Esophagus muscularis mucosa (tissue), 4 donors: ENCODE measurements around the gene MZT2B. TPM values are rescaled to one million over a fixed set of nuclear protein-coding genes. Genes with fewer than 3 reads are reported as not detected.
A peak's percentile ranks its signal among the peaks of the same experiment; 100 is the strongest.
"Not testable (repeated sequence)": the region's sequence is repeated elsewhere in the genome, so short reads cannot be mapped to it uniquely, and the experiment has no call there.

Experiments used
- DNase-seq: peaks from one replicate; pipeline ENCODE4 v3.0.0-alpha.2; 2017; ENCODE audit errors: extremely low spot score
- H3K27ac ChIP-seq, 4 donors: fragments of 200-600 bp; sonication (generic); replicated peaks in 1 of 4; 1 replicate in 3 of 4; 2 replicates in 1 of 4; pipeline ENCODE4 v1.5.1; 2016 to 2019; ENCODE audit warnings: mild to moderate bottlenecking in 1 of 4
- H3K27me3 ChIP-seq, 4 donors: fragments of 200-600 bp; sonication (generic); one replicate each; pipeline versions ENCODE4 v1.5.1 to v1.6.0; 2016 to 2019
- H3K36me3 ChIP-seq, 4 donors: fragments of 200-600 bp; sonication (generic); one replicate each; pipeline ENCODE4 v1.5.1; 2016 to 2019
- H3K4me1 ChIP-seq, 4 donors: fragments of 200-600 bp; sonication (generic); one replicate each; pipeline ENCODE4 v1.5.1; 2016 to 2019
- H3K4me3 ChIP-seq, 4 donors: fragments of 200-600 bp; sonication (generic); 1 replicate in 2 of 4; 2 replicates in 2 of 4; pipeline ENCODE4 v1.5.1; 2016 to 2019; ENCODE audit warnings: mild to moderate bottlenecking in 4 of 4, moderate library complexity in 1 of 4
- H3K9me3 ChIP-seq, 4 donors: fragments of 200-600 bp; sonication (generic); 1 replicate in 3 of 4; 2 replicates in 1 of 4; pipeline ENCODE4 v1.5.1; 2016 to 2019
- EP300 ChIP-seq: sonication (generic); formaldehyde crosslinking; IDR thresholded peaks from one replicate; pipeline ENCODE4 v1.6.1; 2017; ENCODE audit warnings: antibody characterized with exemption
- POLR2A ChIP-seq: fragments of 450-650 bp; IDR thresholded peaks from one replicate; pipeline ENCODE4 v1.6.1; 2017; ENCODE audit warnings: antibody characterized with exemption, moderate library complexity, mild to moderate bottlenecking, low read depth
- POLR2AphosphoS5 ChIP-seq, 2 donors: sonication (generic); formaldehyde crosslinking; IDR thresholded peaks; one replicate each; pipeline ENCODE4 v1.6.1; 2017; ENCODE audit warnings: antibody characterized with exemption in 2 of 2
- WGBS: methylation state at CpG from one replicate; pipeline ENCODE4 v1.1.5; 2018; 5-methylcytosine and 5-hydroxymethylcytosine counted together
- intact Hi-C: fragments of 100-400 bp; cut with DNase I; formaldehyde crosslinking; loops from one replicate; pipeline ENCODE4 v1.15.1; 2023
- total RNA-seq, 4 donors: library from RNA; depleted of rRNA; stranded (reverse); fragments of >200 nt; gene quantifications; one replicate each; pipeline versions ENCODE4 v1.1.0 to v1.2.1, GENCODE V29; 2016
- TF ChIP-seq, protein P1 (sequence below), 3 experiments: fragments of 200-600 bp in 2 of 3; fragments of 450-650 bp in 1 of 3; sonication (generic) in 2 of 3; IDR thresholded peaks; one replicate each; pipeline ENCODE4 v1.5.1; 2017 to 2019; ENCODE audit warnings: antibody characterized with exemption in 3 of 3, mild to moderate bottlenecking in 2 of 3, moderate library complexity in 1 of 3

The MZT2B gene
- total RNA-seq, 4 donors from 2014 or later = 145 to 282 (median 196) TPM

DNA sequence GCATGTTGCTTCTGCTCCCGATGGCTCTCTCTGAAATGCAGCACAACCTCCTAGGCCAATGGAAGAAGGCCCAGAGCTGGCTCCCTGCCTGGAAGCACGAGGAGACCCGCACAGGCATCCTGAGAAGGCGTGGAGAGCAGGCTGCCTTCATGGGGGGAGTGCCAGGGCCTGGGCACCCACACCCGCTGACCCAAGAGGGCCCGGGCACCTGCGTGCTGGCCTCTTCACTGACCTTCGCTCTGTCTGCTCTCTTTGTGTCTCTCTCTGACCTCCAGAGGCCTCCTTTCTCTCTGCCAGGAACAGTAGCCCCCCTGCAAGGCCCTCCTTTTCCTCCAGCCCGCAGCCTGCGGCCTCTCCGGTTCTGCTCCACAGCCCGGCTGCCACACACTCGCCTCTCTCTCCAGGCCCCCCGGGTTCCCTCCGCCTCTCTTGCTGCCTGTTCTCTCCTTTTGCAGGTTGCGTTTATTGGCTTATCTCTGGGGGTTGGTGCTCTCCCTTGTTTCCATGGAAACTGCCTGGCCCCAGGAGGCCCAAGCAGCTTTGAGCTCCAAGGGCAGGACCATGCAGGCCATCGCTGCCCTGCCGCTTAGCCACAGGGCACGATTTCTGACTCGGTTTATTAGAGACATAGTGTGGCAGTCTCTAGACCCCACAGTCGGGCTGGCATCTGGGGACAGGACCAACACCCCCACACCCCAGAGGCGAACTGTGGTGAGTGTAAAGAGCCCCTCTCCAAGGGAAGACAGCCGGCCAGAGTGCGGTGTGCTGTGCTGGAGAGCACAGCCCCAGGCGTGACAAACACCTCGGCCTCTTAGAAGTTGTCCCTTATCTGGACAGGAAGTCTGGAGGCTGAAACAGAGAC is 1.7 kb downstream of the MZT2B start:
- Histone ChIP-seq H3K9me3 (no peaks in the 10 kb centered on the region), H3K36me3 (peaks cover 0 to 13% (median 4%) of the 10 kb centered on the region in 4 donors), H3K27me3 (no peaks in the 10 kb centered on the region), H3K4me3 (peak overlapping the region; percentile 69 to 96 (median 90)), H3K4me1 (peaks cover 24 to 40% (median 32%) of the 10 kb centered on the region in 4 donors), H3K27ac (peak overlapping the region; percentile 72 to 96 (median 94))
- TF ChIP-seq, protein P1, sequence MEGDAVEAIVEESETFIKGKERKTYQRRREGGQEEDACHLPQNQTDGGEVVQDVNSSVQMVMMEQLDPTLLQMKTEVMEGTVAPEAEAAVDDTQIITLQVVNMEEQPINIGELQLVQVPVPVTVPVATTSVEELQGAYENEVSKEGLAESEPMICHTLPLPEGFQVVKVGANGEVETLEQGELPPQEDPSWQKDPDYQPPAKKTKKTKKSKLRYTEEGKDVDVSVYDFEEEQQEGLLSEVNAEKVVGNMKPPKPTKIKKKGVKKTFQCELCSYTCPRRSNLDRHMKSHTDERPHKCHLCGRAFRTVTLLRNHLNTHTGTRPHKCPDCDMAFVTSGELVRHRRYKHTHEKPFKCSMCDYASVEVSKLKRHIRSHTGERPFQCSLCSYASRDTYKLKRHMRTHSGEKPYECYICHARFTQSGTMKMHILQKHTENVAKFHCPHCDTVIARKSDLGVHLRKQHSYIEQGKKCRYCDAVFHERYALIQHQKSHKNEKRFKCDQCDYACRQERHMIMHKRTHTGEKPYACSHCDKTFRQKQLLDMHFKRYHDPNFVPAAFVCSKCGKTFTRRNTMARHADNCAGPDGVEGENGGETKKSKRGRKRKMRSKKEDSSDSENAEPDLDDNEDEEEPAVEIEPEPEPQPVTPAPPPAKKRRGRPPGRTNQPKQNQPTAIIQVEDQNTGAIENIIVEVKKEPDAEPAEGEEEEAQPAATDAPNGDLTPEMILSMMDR (IDR thresholded peaks at IDR 0.05) = no peak
- no peak for TF ChIP-seq EP300
- TF ChIP-seq POLR2AphosphoS5 (IDR thresholded peaks at IDR 0.05) = no peak
- no peak for TF ChIP-seq POLR2A
- WGBS = 70% methylated on average over 24 of the region's 26 CpGs
- intact Hi-C loops = loop anchor here (2.0 kb wide), 1 partner anchor 149 kb away; no protein-coding TSS in a partner anchor
- no peak for DNase-seq

DNA sequence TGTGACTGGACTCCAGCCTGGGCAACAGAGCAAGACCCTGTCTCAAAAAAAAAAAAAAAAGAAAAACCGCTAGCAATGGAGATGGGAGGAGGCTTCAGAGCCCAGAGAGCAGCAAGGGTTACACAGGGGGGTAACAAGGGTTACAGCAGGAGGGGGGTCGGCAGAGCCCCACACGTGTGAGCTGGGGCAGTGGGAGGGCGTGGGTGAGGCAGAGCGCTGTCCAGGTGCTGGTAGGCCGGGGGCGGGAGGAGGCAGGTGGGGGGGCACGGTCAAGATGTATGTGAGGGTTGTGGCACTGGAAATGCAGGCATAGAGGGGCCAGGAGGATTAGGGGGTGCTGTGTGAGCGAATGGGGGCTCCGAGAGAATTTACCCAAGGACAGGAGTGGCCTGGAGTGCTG is 3.4 kb downstream of the MZT2B start:
- no peak for TF ChIP-seq POLR2A
- TF ChIP-seq EP300 = no peak
- DNase-seq = no peak
- Histone ChIP-seq H3K4me3 (no peak overlapping the region), H3K27ac (no peak overlapping the region), H3K4me1 (peaks cover 15 to 25% (median 21%) of the 10 kb centered on the region in 4 donors), H3K9me3 (no peaks in the 10 kb centered on the region), H3K36me3 (peaks cover 0 to 19% (median 4%) of the 10 kb centered on the region in 4 donors), H3K27me3 (no peaks in the 10 kb centered on the region)
- 75% methylated on average over 10 of the region's 10 CpGs for WGBS
- intact Hi-C loops = no loop called here

GRCh38 chr2:130185896-130186295 is 3.8 kb downstream of the MZT2B start:
- H3K36me3 ChIP-seq = peaks cover 0 to 21% (median 6%) of the 10 kb centered on the region in 4 donors
- TF ChIP-seq, protein P1 (IDR thresholded peaks at IDR 0.05) = no peak
- no peak for TF ChIP-seq EP300
- no peak for TF ChIP-seq POLR2AphosphoS5 (IDR thresholded peaks at IDR 0.05)
- no peak for DNase-seq
- 100% methylated on average over 2 of the region's 4 CpGs for WGBS
- no peaks in the 10 kb centered on the region for H3K9me3 ChIP-seq
- peaks cover 12 to 20% (median 17%) of the 10 kb centered on the region in 4 donors for H3K4me1 ChIP-seq
- H3K27ac ChIP-seq = no peak overlapping the region
- H3K27me3 ChIP-seq = no peaks in the 10 kb centered on the region
- intact Hi-C loops = no loop called here
- H3K4me3 ChIP-seq = no peak overlapping the region

GRCh38 chr2:130186391-130186790 is 4.3 kb downstream of the MZT2B start:
- H3K4me3 ChIP-seq = no peak overlapping the region
- intact Hi-C loops = no loop called here
- no peak for TF ChIP-seq EP300
- TF ChIP-seq, protein P1 (IDR thresholded peaks at IDR 0.05) = no peak
- TF ChIP-seq POLR2AphosphoS5 (IDR thresholded peaks at IDR 0.05) = no peak
- no peak for TF ChIP-seq POLR2A
- no peak overlapping the region for H3K27ac ChIP-seq
- 84% methylated on average over 5 of the region's 5 CpGs for WGBS
- H3K9me3 ChIP-seq = no peaks in the 10 kb centered on the region
- peaks cover 0 to 26% (median 11%) of the 10 kb centered on the region in 4 donors for H3K36me3 ChIP-seq
- no peaks in the 10 kb centered on the region for H3K27me3 ChIP-seq
- H3K4me1 ChIP-seq = peaks cover 12 to 19% (median 15%) of the 10 kb centered on the region in 4 donors
- DNase-seq = no peak

DNA sequence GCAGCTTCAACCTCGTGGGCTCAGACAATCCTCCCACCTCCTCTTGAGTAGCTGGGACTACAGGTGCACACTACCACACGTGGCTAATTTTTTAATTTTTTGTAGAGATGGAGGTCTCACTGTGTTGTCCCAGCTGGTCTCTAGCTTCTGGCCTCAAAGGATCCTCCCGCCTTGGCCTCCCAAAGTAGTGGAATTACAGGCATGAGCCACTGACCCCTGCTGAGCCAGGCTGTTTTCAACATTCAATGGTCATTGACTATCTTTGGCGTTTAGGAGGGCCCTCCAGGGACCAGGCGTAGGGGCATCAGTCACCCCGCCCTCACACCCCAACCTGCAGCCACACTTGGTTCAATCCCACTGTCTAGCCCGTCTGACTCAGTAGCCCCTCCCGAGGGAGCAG is 5.2 kb downstream of the MZT2B start:
- H3K36me3 ChIP-seq = peaks cover 0 to 32% (median 14%) of the 10 kb centered on the region in 4 donors
- intact Hi-C loops = no loop called here
- 79% methylated on average over 4 of the region's 8 CpGs for WGBS
- no peaks in the 10 kb centered on the region for H3K9me3 ChIP-seq
- no peak overlapping the region for H3K4me3 ChIP-seq
- no peaks in the 10 kb centered on the region for H3K27me3 ChIP-seq
- no peak overlapping the region for H3K27ac ChIP-seq
- no peak for DNase-seq
- peaks cover 12 to 19% (median 15%) of the 10 kb centered on the region in 4 donors for H3K4me1 ChIP-seq
- TF ChIP-seq POLR2A (no peak), EP300 (no peak), POLR2AphosphoS5 (IDR thresholded peaks at IDR 0.05) (no peak)
- TF ChIP-seq, protein P1 (IDR thresholded peaks at IDR 0.05) = no peak

- 88% methylated on average over 14 of the region's 17 CpGs for WGBS
- DNase-seq, intact Hi-C loops, H3K27ac ChIP-seq, H3K4me3 ChIP-seq, H3K9me3 ChIP-seq, H3K27me3 ChIP-seq: not testable (repeated sequence)
- peaks cover 0 to 32% (median 14%) of the 10 kb centered on the region in 4 donors for H3K36me3 ChIP-seq
- H3K4me1 ChIP-seq = peaks cover 9 to 14% (median 11%) of the 10 kb centered on the region in 4 donors
Measured at GRCh38 chr2:130187859-130188792, 6.1 kb downstream of the MZT2B start.

DNA sequence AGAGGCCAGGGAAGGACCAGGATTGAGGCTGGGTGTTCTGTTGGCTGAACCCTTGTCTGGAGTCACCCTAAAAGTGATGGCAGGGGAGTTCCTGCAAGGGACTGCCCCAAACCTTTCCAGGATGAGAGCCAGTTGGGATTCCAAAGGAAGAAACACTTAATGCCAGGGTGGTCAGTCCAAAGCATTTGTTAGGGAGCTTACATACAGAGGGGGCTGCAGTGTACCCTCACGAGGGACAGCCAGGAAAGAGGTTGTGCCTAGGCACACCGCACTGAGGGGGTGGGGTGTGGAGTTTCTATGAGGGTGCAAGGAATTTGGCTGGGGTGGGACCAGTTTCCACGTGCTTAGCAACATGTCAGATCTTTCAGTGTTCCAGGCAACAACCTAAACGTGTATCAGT is 6.9 kb downstream of the MZT2B start:
- no CpG with 5 or more reads among the region's 4 CpGs for WGBS
- H3K9me3 ChIP-seq, H3K27me3 ChIP-seq, DNase-seq, intact Hi-C loops, H3K27ac ChIP-seq, H3K4me3 ChIP-seq, H3K4me1 ChIP-seq: not testable (repeated sequence)
- peaks cover 0 to 32% (median 14%) of the 10 kb centered on the region in 4 donors for H3K36me3 ChIP-seq
